H1 (cell line): ENCODE results near the gene MYCBPAP. TPM values are rescaled to one million over a fixed set of nuclear protein-coding genes. Genes with fewer than 3 reads are reported as not detected.
A peak's percentile ranks its signal among the peaks of the same experiment; 100 is the strongest.

Experiments
- CTCF ChIA-PET: fragments of 300-600 bp; sonication (Branson Sonifier 250); formaldehyde crosslinking; loops from one replicate; lab custom pipeline; 2021; ENCODE audit not compliant: partially characterized antibody; lab: Charles Lee
- POLR2A ChIA-PET: fragments of 300-600 bp; sonication (Branson Sonifier 250); formaldehyde crosslinking; loops from one replicate; lab custom pipeline; 2021; ENCODE audit warnings: inconsistent platforms; ENCODE audit not compliant: partially characterized antibody; lab: Charles Lee
- DNase-seq, 2 experiments: peaks; one replicate each; pipeline versions ENCODE4 v3.0.0 to v3.0.0-alpha.2; 2010 to 2022; ENCODE audit warnings: low spot score in 2 of 2, low read depth in 1 of 2, mixed read lengths in 1 of 2
- FAIRE-seq: peaks from 2 replicates; lab custom pipeline; 2011; peaks lifted over from hg19 to GRCh38; lab: Jason Lieb, UNC
- H2AFZ ChIP-seq: 2 replicates; pipeline ENCODE4 v1.8.1; 2012; ENCODE audit warnings: low read length, inconsistent platforms
- H2AK5ac ChIP-seq: 2 replicates; pipeline ENCODE4 v1.6.1; 2013; ENCODE audit warnings: low read depth, low read length
- H2BK120ac ChIP-seq: replicated peaks from 2 replicates; pipeline ENCODE3; 2013; ENCODE audit warnings: low read depth, low read length, inconsistent platforms
- H2BK12ac ChIP-seq: 2 replicates; pipeline ENCODE4 v1.6.1; 2013; ENCODE audit warnings: low read depth, low read length
- H2BK15ac ChIP-seq: 2 replicates; pipeline ENCODE4 v1.6.1; 2013; ENCODE audit warnings: low read length
- H2BK20ac ChIP-seq: 2 replicates; pipeline ENCODE4 v1.6.1; 2013; ENCODE audit warnings: low read length
- H2BK5ac ChIP-seq: 2 replicates; pipeline ENCODE4 v1.6.1; 2013; ENCODE audit warnings: low read depth, low read length
- H3K14ac ChIP-seq: 2 replicates; pipeline ENCODE4 v1.6.1; 2013; ENCODE audit warnings: inconsistent platforms; ENCODE audit not compliant: insufficient read length
- H3K18ac ChIP-seq: 2 replicates; pipeline ENCODE4 v1.6.1; 2013; ENCODE audit warnings: low read length; ENCODE audit errors: extremely low read depth
- H3K23ac ChIP-seq: 2 replicates; pipeline ENCODE4 v1.6.1; 2013; ENCODE audit warnings: inconsistent platforms; ENCODE audit not compliant: insufficient read length
- H3K23me2 ChIP-seq: 2 replicates; pipeline ENCODE4 v1.6.1; 2013; ENCODE audit warnings: low read depth, low read length
- H3K27ac ChIP-seq: 2 replicates; pipeline ENCODE4 v1.6.1; 2011; ENCODE audit warnings: low read depth, low read length, inconsistent platforms
- H3K27me3 ChIP-seq, 4 experiments: replicated peaks in 1 of 4; 1 replicate in 1 of 4; 2 replicates in 3 of 4; pipeline versions ENCODE4 v1.6.1 to v1.8.1; 2011 to 2013; ENCODE audit warnings: low read length in 3 of 4, mild to moderate bottlenecking in 3 of 4, inconsistent platforms in 2 of 4, mixed read lengths in 2 of 4, moderate library complexity in 1 of 4; ENCODE audit not compliant: control insufficient read depth in 3 of 4, insufficient read depth in 3 of 4; ENCODE audit errors: extremely low read depth in 1 of 4
- H3K36me3 ChIP-seq, 4 experiments: 2 replicates each; pipeline versions ENCODE4 v1.6.1 to v1.8.1; 2011 to 2013; ENCODE audit warnings: mild to moderate bottlenecking in 4 of 4, low read length in 3 of 4, moderate library complexity in 2 of 4, control low read depth in 1 of 4, inconsistent platforms in 1 of 4; ENCODE audit not compliant: insufficient read depth in 4 of 4, control insufficient read depth in 2 of 4
- H3K4ac ChIP-seq: replicated peaks from 2 replicates; pipeline ENCODE3; 2013; ENCODE audit warnings: low read length, low read depth, mixed read lengths, inconsistent platforms; ENCODE audit not compliant: insufficient read length
- H3K4me1 ChIP-seq, 4 experiments: replicated peaks in 1 of 4; 1 replicate in 1 of 4; 2 replicates in 3 of 4; pipeline versions ENCODE4 v1.6.1 to v1.8.1; 2011 to 2013; ENCODE audit warnings: low read length in 3 of 4, inconsistent platforms in 2 of 4, mixed read lengths in 1 of 4; ENCODE audit not compliant: insufficient read depth in 4 of 4, control insufficient read depth in 3 of 4
- H3K4me2 ChIP-seq, 2 experiments: 2 replicates each; pipeline versions ENCODE4 v1.6.1 to v1.8.1; 2011 to 2013; ENCODE audit warnings: low read depth in 2 of 2, low read length in 2 of 2, control low read depth in 1 of 2, inconsistent platforms in 1 of 2, mild to moderate bottlenecking in 1 of 2; ENCODE audit not compliant: insufficient read depth in 1 of 2
- H3K4me3 ChIP-seq, 4 experiments: fragments of 200-600, 300-600 bp in 1 of 4; sonication (generic), shearing (Covaris generic), sonication (Bioruptor Twin) in 1 of 4; 2 replicates each; pipeline versions ENCODE4 v1.5.1 to v1.8.1; 2011 to 2016; ENCODE audit warnings: low read length in 4 of 4, low read depth in 3 of 4, control low read depth in 2 of 4, inconsistent platforms in 2 of 4, mild to moderate bottlenecking in 2 of 4, mixed read lengths in 1 of 4, moderate library complexity in 1 of 4; ENCODE audit not compliant: insufficient read depth in 2 of 4; ENCODE audit errors: extremely low read depth in 1 of 4
- H3K56ac ChIP-seq: replicated peaks from 2 replicates; pipeline ENCODE3; 2013; ENCODE audit warnings: low read depth, mild to moderate bottlenecking, mixed read lengths, low read length, inconsistent platforms; ENCODE audit not compliant: insufficient read length
- H3K79me1 ChIP-seq: 2 replicates; pipeline ENCODE4 v1.6.1; 2013; ENCODE audit warnings: low read depth, low read length, control low read depth
- H3K79me2 ChIP-seq, 2 experiments: 2 replicates each; pipeline versions ENCODE4 v1.6.1 to v1.8.1; 2012 to 2013; ENCODE audit warnings: low read length in 2 of 2, mild to moderate bottlenecking in 2 of 2, inconsistent platforms in 1 of 2; ENCODE audit not compliant: insufficient read depth in 2 of 2, control insufficient read depth in 1 of 2
- H3K9ac ChIP-seq, 4 experiments: replicated peaks in 1 of 4; 1 replicate in 1 of 4; 2 replicates in 3 of 4; pipeline versions ENCODE4 v1.6.1 to v1.8.1; 2011 to 2013; ENCODE audit warnings: low read depth in 3 of 4, low read length in 3 of 4, control low read depth in 2 of 4, mild to moderate bottlenecking in 2 of 4, moderate library complexity in 2 of 4, inconsistent platforms in 1 of 4; ENCODE audit errors: extremely low read depth in 1 of 4
- H3K9me3 ChIP-seq, 2 experiments: 2 replicates each; pipeline versions ENCODE4 v1.6.1 to v1.8.1; 2012 to 2013; ENCODE audit warnings: mild to moderate bottlenecking in 2 of 2, moderate library complexity in 2 of 2, control low read depth in 1 of 2, inconsistent platforms in 1 of 2, low read depth in 1 of 2, low read length in 1 of 2, mixed read lengths in 1 of 2; ENCODE audit not compliant: insufficient read depth in 2 of 2
- H4K20me1 ChIP-seq, 2 experiments: replicated peaks in 1 of 2; 2 replicates each; pipeline versions ENCODE3 to v1.8.1; 2011 to 2013; ENCODE audit warnings: inconsistent platforms in 2 of 2, low read length in 2 of 2, mild to moderate bottlenecking in 1 of 2; ENCODE audit not compliant: insufficient read depth in 2 of 2, control insufficient read depth in 1 of 2
- H4K5ac ChIP-seq: 2 replicates; pipeline ENCODE4 v1.6.1; 2013; ENCODE audit warnings: low read length, low read depth, mixed read lengths, inconsistent platforms; ENCODE audit not compliant: insufficient read length
- H4K8ac ChIP-seq: 2 replicates; pipeline ENCODE4 v1.8.0; 2013; ENCODE audit warnings: mild to moderate bottlenecking, moderate library complexity, low read length, inconsistent platforms; ENCODE audit not compliant: insufficient read depth; ENCODE audit errors: extremely low read depth
- H4K91ac ChIP-seq: replicated peaks from 2 replicates; pipeline ENCODE3; 2013; ENCODE audit warnings: low read length, mixed read lengths, inconsistent platforms; ENCODE audit not compliant: insufficient read length
- ASH2L ChIP-seq: fragments of 200-600, 300-600 bp; sonication (generic); IDR thresholded peaks from one replicate; pipeline ENCODE4 v1.7.1; 2017; ENCODE audit warnings: low read length
- ATF3 ChIP-seq: IDR thresholded peaks from 2 replicates; pipeline ENCODE4 v1.6.1; 2011; ENCODE audit warnings: low read depth, mild to moderate bottlenecking, low read length; ENCODE audit not compliant: insufficient read depth
- CHD1 ChIP-seq: IDR thresholded peaks from 2 replicates; pipeline ENCODE4 v1.6.1; 2012; ENCODE audit warnings: low read depth, low read length, improper control_type of control experiment
- EGR1 ChIP-seq: IDR thresholded peaks from 2 replicates; pipeline ENCODE4 v1.6.1; 2011; ENCODE audit warnings: low read depth, low read length, borderline replicate concordance
- GABPA ChIP-seq: IDR thresholded peaks from 2 replicates; pipeline ENCODE4 v1.6.1; 2011; ENCODE audit warnings: mild to moderate bottlenecking, low read length, moderate library complexity, borderline replicate concordance; ENCODE audit not compliant: insufficient read depth
- KDM1A ChIP-seq: fragments of 200-600, 300-600 bp; sonication (generic); IDR thresholded peaks from 2 replicates; pipeline ENCODE4 v1.7.1; 2016; ENCODE audit warnings: mild to moderate bottlenecking, low read length, borderline replicate concordance
- KDM4A ChIP-seq: IDR thresholded peaks from one replicate; pipeline ENCODE4 v1.7.1; 2012; ENCODE audit warnings: low read depth, mild to moderate bottlenecking, moderate library complexity, low read length, inconsistent platforms; ENCODE audit not compliant: severe bottlenecking
- MAFK ChIP-seq: IDR thresholded peaks from 2 replicates; pipeline ENCODE4 v1.6.1; 2012; ENCODE audit warnings: low read depth, mild to moderate bottlenecking, improper control_type of control experiment, low read length
- SIRT6 ChIP-seq: IDR thresholded peaks from one replicate; pipeline ENCODE4 v1.7.1; 2012; ENCODE audit warnings: low read length, inconsistent platforms
- WGBS, 2 experiments: shearing (Covaris generic) in 1 of 2; methylation state at CpG; one replicate each; pipeline versions ENCODE4 v1.1.6 to v1.1.7; 2013 to 2015; ENCODE audit warnings: low lambda C conversion rate in 2 of 2, mixed read lengths in 2 of 2, inconsistent platforms in 1 of 2, low coverage in 1 of 2, missing lambda C conversion rate in 1 of 2; ENCODE audit not compliant: insufficient replicate concordance in 2 of 2, insufficient coverage in 1 of 2, insufficient read length in 1 of 2; ENCODE audit errors: extremely low coverage in 1 of 2, missing lambda C conversion rate in 1 of 2; 5-methylcytosine and 5-hydroxymethylcytosine counted together
- polyA plus RNA-seq, 7 experiments: library from polyadenylated mRNA; depleted of rRNA in 3 of 7; stranded (reverse) in 5 of 7; unstranded in 2 of 7; fragments of >200 nt in 5 of 7; fragments of 200-250 nt in 2 of 7; gene quantifications; 1 replicate in 5 of 7; 2 replicates in 1 of 7; 4 replicates in 1 of 7; pipeline versions ENCODE4 v1.2.1 to v1.2.3, GENCODE V29; 2011 to 2013; ENCODE audit warnings: missing spikeins in 2 of 7, mixed read lengths in 2 of 7
- total RNA-seq: library from RNA; stranded (reverse); fragmentation: NEBNext Ultra II Directional; extraction: Animal tissue kit (Norgen Biotek cat#: 25700); gene quantifications from 2 replicates; pipeline ENCODE4 v1.2.1, GENCODE V29; 2021

The MYCBPAP gene
- total and polyA plus RNA-seq, 2 of the 8 experiments (the other 6 are each of a cell fraction or from before 2014, with no cell fraction given): 0.89 to 3.3 TPM

- H4K20me1 ChIP-seq: peaks cover 0 to 1% of the 10 kb centered on the region in 2 experiments
- FAIRE-seq (no peak), DNase-seq (no peak)
- H3K4me2 ChIP-seq: no peak overlapping the region; a peak in 1 of 4 replicates
- peak overlapping the region; percentile 94; the same call in 1 of the 2 replicates for H2BK15ac ChIP-seq
- no peak overlapping the region for H4K5ac ChIP-seq
- H3K4me3 ChIP-seq: no peak overlapping the region
- H3K27me3 ChIP-seq: peaks cover 0 to 21% (median 10%) of the 10 kb centered on the region in 4 experiments; a peak in 4 of 7 replicates
- peaks cover 17% of the 10 kb centered on the region for H3K23me2 ChIP-seq
- 84% methylated on average over 7 of the region's 7 CpGs; no CpG with 5 or more reads in 1 of the 2 experiments for WGBS, 2 experiments
- no peak overlapping the region for H2BK12ac ChIP-seq
- no peak overlapping the region for H3K4ac ChIP-seq
- no peak overlapping the region for H2BK120ac ChIP-seq
- H3K27ac ChIP-seq: no peak overlapping the region
- no peak overlapping the region for H3K18ac ChIP-seq
- no peak overlapping the region for H4K8ac ChIP-seq
- no peaks in the 10 kb centered on the region for H3K9me3 ChIP-seq
- H3K79me2 ChIP-seq: 0 out of 4 replicates have a peak, but pooled peaks cover 0 to 2% of the 10 kb centered on the region in 2 experiments
- ChIA-PET CTCF (interaction anchor here (0.7 to 1.7 kb wide), 9 partner anchors 15 to 138 kb away, joined by 3 to 8 read pairs (median 4); partner anchors contain the start of gene LRRC59), POLR2A (no interaction called here)
- no peak overlapping the region for H3K23ac ChIP-seq
- no peak overlapping the region for H2BK20ac ChIP-seq
- H3K79me1 ChIP-seq: no peaks in the 10 kb centered on the region; the same call in 1 of the 2 replicates
- no peak overlapping the region for H2BK5ac ChIP-seq
- peaks cover 0 to 3% (median 0%) of the 10 kb centered on the region in 4 experiments; a peak in 1 of 8 replicates for H3K36me3 ChIP-seq
- H4K91ac ChIP-seq: no peak overlapping the region
- H2AFZ ChIP-seq: no peak overlapping the region
- peaks cover 5 to 29% (median 21%) of the 10 kb centered on the region in 4 experiments for H3K4me1 ChIP-seq
- H3K9ac ChIP-seq: no peak overlapping the region
- no peak overlapping the region; the same call in 1 of the 2 replicates for H2AK5ac ChIP-seq
- H3K56ac ChIP-seq: no peak overlapping the region
- no peak overlapping the region for H3K14ac ChIP-seq
- TF ChIP-seq KDM4A: no peak
- TF ChIP-seq SIRT6: no peak
- TF ChIP-seq EGR1: no peak
- TF ChIP-seq MAFK: no peak
- no peak for TF ChIP-seq KDM1A
- TF ChIP-seq GABPA: no peak
- no peak for TF ChIP-seq ASH2L
- TF ChIP-seq ATF3: no peak
- TF ChIP-seq CHD1: no peak
Observed at GRCh38 chr17:50535407-50535806, 27.2 kb downstream of the MYCBPAP start.
